RWPE2 (cell line): ENCODE results near the gene TM4SF20.

ENCODE experiments used
- ATAC-seq: fragments of 200-7000 bp; cut with Tn5 transposase; 3 replicates; pipeline ENCODE4 v1.9.1; 2021; ENCODE audit warnings: low read depth
- DNase-seq: peaks from one replicate; pipeline ENCODE4 v3.0.0-alpha.2; 2020; ENCODE audit warnings: low spot score
- H3K27ac ChIP-seq: fragments of 450-650 bp; 2 replicates; pipeline ENCODE4 v1.5.1; 2017; ENCODE audit warnings: mild to moderate bottlenecking; ENCODE audit not compliant: poor library complexity, severe bottlenecking
- H3K27me3 ChIP-seq: fragments of 250-450 bp; sonication (Bioruptor Pico); 2 replicates; pipeline ENCODE4 v1.5.1; 2021; ENCODE audit warnings: mild to moderate bottlenecking, moderate library complexity; ENCODE audit not compliant: insufficient read depth, poor library complexity, severe bottlenecking
- H3K36me3 ChIP-seq: fragments of 250-450 bp; sonication (Bioruptor Pico); 2 replicates; pipeline ENCODE4 v1.5.1; 2020; ENCODE audit warnings: low read depth, mild to moderate bottlenecking, moderate library complexity
- H3K4me1 ChIP-seq: fragments of 250-450 bp; sonication (Bioruptor Pico); 2 replicates; pipeline ENCODE4 v1.5.1; 2021; ENCODE audit warnings: mild to moderate bottlenecking, moderate library complexity; ENCODE audit not compliant: insufficient read depth, poor library complexity, severe bottlenecking
- H3K4me3 ChIP-seq: fragments of 250-450 bp; sonication (Bioruptor Pico); 2 replicates; pipeline ENCODE4 v1.5.1; 2021; ENCODE audit warnings: mild to moderate bottlenecking, moderate library complexity; ENCODE audit not compliant: severe bottlenecking
- H3K9me3 ChIP-seq: fragments of 250-450 bp; sonication (Bioruptor Pico); 2 replicates; pipeline ENCODE4 v1.5.1; 2021; ENCODE audit warnings: mild to moderate bottlenecking, moderate library complexity; ENCODE audit not compliant: severe bottlenecking
- TF ChIP-seq, protein P1 (sequence below): fragments of 450-650 bp; IDR thresholded peaks from one replicate; pipeline ENCODE4 v1.5.1; 2017; ENCODE audit warnings: mild to moderate bottlenecking, moderate library complexity; ENCODE audit not compliant: poor library complexity, severe bottlenecking

TM4SF20 gene

DNA sequence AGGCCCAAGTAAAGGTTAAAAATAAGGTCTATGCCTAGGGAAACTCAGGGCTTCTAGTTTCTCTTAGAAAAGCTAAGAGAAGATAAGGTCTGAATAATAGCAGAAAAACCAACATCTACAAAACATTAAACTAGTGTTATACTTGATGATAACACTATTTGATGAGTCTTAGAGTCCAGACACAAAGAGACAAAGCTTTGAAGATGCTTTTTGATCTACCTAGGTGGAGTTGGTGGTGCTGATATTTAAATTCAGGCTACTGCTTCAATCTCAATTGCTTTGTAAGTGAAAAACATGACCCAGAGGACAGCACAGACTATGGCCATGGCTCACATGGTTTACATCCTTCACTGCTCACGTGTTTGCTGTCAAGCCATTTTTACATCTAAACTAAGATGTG is 65.8 kb downstream of the TM4SF20 start:
- DNase-seq = no peak
- TF ChIP-seq, protein P1, sequence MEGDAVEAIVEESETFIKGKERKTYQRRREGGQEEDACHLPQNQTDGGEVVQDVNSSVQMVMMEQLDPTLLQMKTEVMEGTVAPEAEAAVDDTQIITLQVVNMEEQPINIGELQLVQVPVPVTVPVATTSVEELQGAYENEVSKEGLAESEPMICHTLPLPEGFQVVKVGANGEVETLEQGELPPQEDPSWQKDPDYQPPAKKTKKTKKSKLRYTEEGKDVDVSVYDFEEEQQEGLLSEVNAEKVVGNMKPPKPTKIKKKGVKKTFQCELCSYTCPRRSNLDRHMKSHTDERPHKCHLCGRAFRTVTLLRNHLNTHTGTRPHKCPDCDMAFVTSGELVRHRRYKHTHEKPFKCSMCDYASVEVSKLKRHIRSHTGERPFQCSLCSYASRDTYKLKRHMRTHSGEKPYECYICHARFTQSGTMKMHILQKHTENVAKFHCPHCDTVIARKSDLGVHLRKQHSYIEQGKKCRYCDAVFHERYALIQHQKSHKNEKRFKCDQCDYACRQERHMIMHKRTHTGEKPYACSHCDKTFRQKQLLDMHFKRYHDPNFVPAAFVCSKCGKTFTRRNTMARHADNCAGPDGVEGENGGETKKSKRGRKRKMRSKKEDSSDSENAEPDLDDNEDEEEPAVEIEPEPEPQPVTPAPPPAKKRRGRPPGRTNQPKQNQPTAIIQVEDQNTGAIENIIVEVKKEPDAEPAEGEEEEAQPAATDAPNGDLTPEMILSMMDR = no peak
- Histone ChIP-seq H3K27ac (no peak overlapping the region), H3K4me3 (no peak overlapping the region), H3K9me3 (no peaks in the 10 kb centered on the region), H3K27me3 (no peaks in the 10 kb centered on the region), H3K36me3 (no peaks in the 10 kb centered on the region), H3K4me1 (no peaks in the 10 kb centered on the region)
- no peak for ATAC-seq

DNA sequence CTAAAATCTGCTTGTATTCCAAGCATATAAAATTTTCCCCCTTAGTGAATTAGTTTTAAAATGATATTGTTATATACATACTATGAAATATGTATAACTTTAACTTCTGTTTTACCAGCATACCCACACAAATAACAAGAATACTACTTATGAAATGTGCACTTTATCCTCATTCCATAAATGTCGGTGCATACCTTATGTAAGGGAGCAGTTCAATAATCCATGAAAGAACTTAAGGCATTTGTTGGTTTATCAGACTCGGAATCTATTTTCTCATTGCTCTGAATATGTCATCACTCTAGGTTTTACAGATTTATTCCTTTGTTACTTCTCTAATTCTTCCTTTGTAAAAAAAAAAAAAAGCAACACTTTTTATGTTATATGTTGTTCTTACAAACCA is 66.5 kb downstream of the TM4SF20 start:
- no peaks in the 10 kb centered on the region for H3K36me3 ChIP-seq
- no peaks in the 10 kb centered on the region for H3K9me3 ChIP-seq
- ATAC-seq = no peak
- no peaks in the 10 kb centered on the region for H3K4me1 ChIP-seq
- H3K27ac ChIP-seq = no peak overlapping the region
- DNase-seq = no peak
- H3K27me3 ChIP-seq = no peaks in the 10 kb centered on the region
- TF ChIP-seq, protein P1 = no peak
- H3K4me3 ChIP-seq = no peak overlapping the region
